H9 (cell line): ENCODE data around the gene FHL2. TPM values are rescaled to one million over a fixed set of nuclear protein-coding genes. Genes with fewer than 3 reads are reported as not detected.

ENCODE experiments used
- DNase-seq: peaks from one replicate; pipeline ENCODE4 v3.0.0-alpha.2; 2017
- H2AFZ ChIP-seq: one replicate; pipeline ENCODE4 v1.6.1; 2013; ENCODE audit warnings: mild to moderate bottlenecking, low read length, control low read depth, moderate library complexity
- H2AK5ac ChIP-seq: 2 replicates; pipeline ENCODE4 v1.6.1; 2013; ENCODE audit warnings: low read length, control low read depth, mixed read lengths; ENCODE audit not compliant: insufficient read length
- H2BK120ac ChIP-seq: one replicate; pipeline ENCODE4 v1.6.1; 2013; ENCODE audit warnings: low read depth, mild to moderate bottlenecking, low read length, control low read depth, inconsistent platforms; ENCODE audit not compliant: poor library complexity, severe bottlenecking
- H2BK12ac ChIP-seq: 2 replicates; pipeline ENCODE4 v1.6.1; 2013; ENCODE audit warnings: low read length, control low read depth, mixed read lengths, low read depth; ENCODE audit not compliant: insufficient read length
- H2BK15ac ChIP-seq: 2 replicates; pipeline ENCODE4 v1.6.1; 2013; ENCODE audit warnings: low read depth, low read length, control low read depth
- H2BK20ac ChIP-seq: one replicate; pipeline ENCODE4 v1.6.1; 2013; ENCODE audit warnings: low read depth, mild to moderate bottlenecking, low read length, control low read depth, inconsistent platforms; ENCODE audit not compliant: poor library complexity, severe bottlenecking
- H2BK5ac ChIP-seq: 2 replicates; pipeline ENCODE4 v1.6.1; 2013; ENCODE audit warnings: low read length, control low read depth, mixed read lengths; ENCODE audit not compliant: insufficient read length
- H3K14ac ChIP-seq: 2 replicates; pipeline ENCODE4 v1.6.1; 2013; ENCODE audit warnings: low read length, control low read depth; ENCODE audit not compliant: insufficient read depth
- H3K18ac ChIP-seq: 2 replicates; pipeline ENCODE4 v1.6.1; 2013; ENCODE audit warnings: low read depth, mild to moderate bottlenecking, mixed read lengths, low read length, control low read depth; ENCODE audit not compliant: insufficient read length
- H3K23ac ChIP-seq: 2 replicates; pipeline ENCODE4 v1.6.1; 2013; ENCODE audit warnings: low read length, control low read depth, mixed read lengths, low read depth; ENCODE audit not compliant: insufficient read length
- H3K23me2 ChIP-seq: 2 replicates; pipeline ENCODE4 v1.6.1; 2013; ENCODE audit warnings: low read depth, mild to moderate bottlenecking, mixed read lengths, low read length, control low read depth; ENCODE audit not compliant: insufficient read length, poor library complexity, severe bottlenecking
- H3K27ac ChIP-seq: 2 replicates; pipeline ENCODE4 v1.5.1; 2013; ENCODE audit warnings: low read length, control low read depth, mixed read lengths, low read depth; ENCODE audit not compliant: insufficient read length
- H3K27me3 ChIP-seq: 2 replicates; pipeline ENCODE4 v1.6.1; 2013; ENCODE audit warnings: low read length, control low read depth, inconsistent platforms; ENCODE audit not compliant: insufficient read depth
- H3K4ac ChIP-seq: 2 replicates; pipeline ENCODE4 v1.6.1; 2013; ENCODE audit warnings: low read depth, mild to moderate bottlenecking, control low read depth, inconsistent platforms, low read length, moderate library complexity
- H3K4me1 ChIP-seq: 2 replicates; pipeline ENCODE4 v1.6.1; 2013; ENCODE audit warnings: low read length, control low read depth, inconsistent platforms; ENCODE audit not compliant: insufficient read depth
- H3K4me2 ChIP-seq: 2 replicates; pipeline ENCODE4 v1.6.1; 2013; ENCODE audit warnings: low read length, control low read depth, mixed read lengths; ENCODE audit not compliant: insufficient read length, insufficient read depth
- H3K56ac ChIP-seq: 2 replicates; pipeline ENCODE4 v1.6.1; 2013; ENCODE audit warnings: low read depth, mild to moderate bottlenecking, mixed read lengths, low read length, control low read depth; ENCODE audit not compliant: insufficient read length
- H3K79me1 ChIP-seq: 2 replicates; pipeline ENCODE4 v1.6.1; 2013; ENCODE audit warnings: low read depth, mild to moderate bottlenecking, moderate library complexity, low read length, control low read depth, inconsistent platforms; ENCODE audit not compliant: insufficient read depth, poor library complexity, severe bottlenecking
- H3K79me2 ChIP-seq: 2 replicates; pipeline ENCODE4 v1.6.1; 2013; ENCODE audit warnings: low read length, control low read depth, inconsistent platforms; ENCODE audit not compliant: insufficient read depth
- H3K9ac ChIP-seq: 2 replicates; pipeline ENCODE4 v1.6.1; 2013; ENCODE audit warnings: low read length, control low read depth, mixed read lengths; ENCODE audit not compliant: insufficient read length; ENCODE audit errors: extremely low read depth
- H3K9me3 ChIP-seq: one replicate; pipeline ENCODE4 v1.6.1; 2013; ENCODE audit warnings: low read depth, low read length, inconsistent platforms; ENCODE audit not compliant: control insufficient read depth
- H3T11ph ChIP-seq: one replicate; pipeline ENCODE4 v1.6.1; 2013; ENCODE audit warnings: mild to moderate bottlenecking, low read length, control low read depth, inconsistent platforms
- H4K20me1 ChIP-seq: one replicate; pipeline ENCODE4 v1.6.1; 2013; ENCODE audit not compliant: control insufficient read depth, insufficient read length, insufficient read depth
- H4K5ac ChIP-seq: 2 replicates; pipeline ENCODE4 v1.6.1; 2013; ENCODE audit warnings: low read depth, mild to moderate bottlenecking, mixed read lengths, low read length, control low read depth; ENCODE audit not compliant: insufficient read length
- H4K8ac ChIP-seq: replicated peaks from 2 replicates; pipeline ENCODE4 v1.6.1; 2013; ENCODE audit warnings: low read length, control low read depth, mixed read lengths, low read depth; ENCODE audit not compliant: insufficient read length
- H4K91ac ChIP-seq: 2 replicates; pipeline ENCODE4 v1.6.1; 2013; ENCODE audit warnings: low read depth, mild to moderate bottlenecking, moderate library complexity, mixed read lengths, low read length, control low read depth; ENCODE audit not compliant: insufficient read length
- H3K27ac Mint-ChIP-seq, 3 experiments: 2 replicates in 2 of 3; 3 replicates in 1 of 3; pipeline ENCODE4 v1.8.0; 2020 to 2021; ENCODE audit warnings: mixed read lengths in 3 of 3, mild to moderate bottlenecking in 1 of 3, moderate library complexity in 1 of 3
- H3K27me3 Mint-ChIP-seq: 2 replicates; pipeline ENCODE4 v1.8.0; 2021; ENCODE audit warnings: low read depth, mild to moderate bottlenecking, moderate library complexity, mixed read lengths
- H3K36me3 Mint-ChIP-seq, 3 experiments: 2 replicates in 2 of 3; 3 replicates in 1 of 3; pipeline ENCODE4 v1.8.0; 2020 to 2021; ENCODE audit warnings: low read depth in 3 of 3, mixed read lengths in 3 of 3; ENCODE audit not compliant: insufficient read depth in 1 of 3
- H3K4me1 Mint-ChIP-seq, 2 experiments: 2 replicates each; pipeline ENCODE4 v1.8.0; 2020; ENCODE audit warnings: mixed read lengths in 2 of 2
- H3K4me3 Mint-ChIP-seq, 2 experiments: 2 replicates in 1 of 2; 3 replicates in 1 of 2; pipeline ENCODE4 v1.8.0; 2020 to 2021; ENCODE audit warnings: mild to moderate bottlenecking in 2 of 2, mixed read lengths in 2 of 2, moderate library complexity in 1 of 2
- H3K9me3 Mint-ChIP-seq, 2 experiments: 2 replicates in 1 of 2; 3 replicates in 1 of 2; pipeline ENCODE4 v1.8.0; 2020; ENCODE audit warnings: mild to moderate bottlenecking in 2 of 2, mixed read lengths in 2 of 2, moderate library complexity in 1 of 2
- WGBS: extraction: QIAGEN DNeasy Blood & Tissue Kit; methylation state at CpG from one replicate; pipeline ENCODE4 v1.1.7; 2013; ENCODE audit warnings: missing lambda C conversion rate, low lambda C conversion rate, mixed read lengths; ENCODE audit not compliant: insufficient read length; ENCODE audit errors: extremely low coverage; 5-methylcytosine and 5-hydroxymethylcytosine counted together
- total RNA-seq: library from RNA; stranded (reverse); gene quantifications from 2 replicates; pipeline ENCODE4 v1.2.1, GENCODE V29; 2021
- TF ChIP-seq, protein P1 (sequence below): fragments of 200-600 bp; sonication (generic); conservative IDR thresholded peaks from 3 replicates; pipeline ENCODE4 v1.8.0; 2021; ENCODE audit warnings: antibody characterized with exemption, mild to moderate bottlenecking

Gene FHL2
- total RNA-seq, 1 experiment from 2014 or later: 34.9 TPM

GRCh38 chr2:105442056-105442455 lies 43.2 kb upstream of the FHL2 start:
- H3K27ac Mint-ChIP-seq: no peak overlapping the region; a peak in 1 of 7 replicates
- no peaks in the 10 kb centered on the region for H3K36me3 Mint-ChIP-seq
- Histone ChIP-seq H2BK120ac (no peak overlapping the region), H2AFZ (no peak overlapping the region), H3K4me2 (no peak overlapping the region), H2AK5ac (no peak overlapping the region), H3K9ac (no peak overlapping the region), H3T11ph (no peak overlapping the region), H3K4ac (no peak overlapping the region), H3K23ac (no peak overlapping the region), H4K20me1 (no peaks in the 10 kb centered on the region), H3K27ac (no peak overlapping the region), H3K56ac (no peak overlapping the region), H4K5ac (no peak overlapping the region), H3K14ac (no peak overlapping the region), H3K27me3 (no peaks in the 10 kb centered on the region), H4K91ac (no peak overlapping the region), H4K8ac (no peak overlapping the region), H3K23me2 (no peaks in the 10 kb centered on the region), H3K18ac (no peak overlapping the region), H2BK15ac (no peak overlapping the region), H2BK5ac (no peak overlapping the region), H3K79me2 (no peaks in the 10 kb centered on the region), H2BK12ac (no peak overlapping the region), H3K79me1 (no peaks in the 10 kb centered on the region), H2BK20ac (no peak overlapping the region), H3K9me3 (no peaks in the 10 kb centered on the region), H3K4me1 (no peaks in the 10 kb centered on the region; the same call in 1 of the 2 replicates)
- TF ChIP-seq, protein P1, sequence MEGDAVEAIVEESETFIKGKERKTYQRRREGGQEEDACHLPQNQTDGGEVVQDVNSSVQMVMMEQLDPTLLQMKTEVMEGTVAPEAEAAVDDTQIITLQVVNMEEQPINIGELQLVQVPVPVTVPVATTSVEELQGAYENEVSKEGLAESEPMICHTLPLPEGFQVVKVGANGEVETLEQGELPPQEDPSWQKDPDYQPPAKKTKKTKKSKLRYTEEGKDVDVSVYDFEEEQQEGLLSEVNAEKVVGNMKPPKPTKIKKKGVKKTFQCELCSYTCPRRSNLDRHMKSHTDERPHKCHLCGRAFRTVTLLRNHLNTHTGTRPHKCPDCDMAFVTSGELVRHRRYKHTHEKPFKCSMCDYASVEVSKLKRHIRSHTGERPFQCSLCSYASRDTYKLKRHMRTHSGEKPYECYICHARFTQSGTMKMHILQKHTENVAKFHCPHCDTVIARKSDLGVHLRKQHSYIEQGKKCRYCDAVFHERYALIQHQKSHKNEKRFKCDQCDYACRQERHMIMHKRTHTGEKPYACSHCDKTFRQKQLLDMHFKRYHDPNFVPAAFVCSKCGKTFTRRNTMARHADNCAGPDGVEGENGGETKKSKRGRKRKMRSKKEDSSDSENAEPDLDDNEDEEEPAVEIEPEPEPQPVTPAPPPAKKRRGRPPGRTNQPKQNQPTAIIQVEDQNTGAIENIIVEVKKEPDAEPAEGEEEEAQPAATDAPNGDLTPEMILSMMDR: no peak
- DNase-seq: no peak
- H3K27me3 Mint-ChIP-seq: peaks cover 3% of the 10 kb centered on the region
- no CpG with 5 or more reads among the region's 2 CpGs for WGBS
- H3K9me3 Mint-ChIP-seq: no peaks in the 10 kb centered on the region
- peaks cover 40 to 46% of the 10 kb centered on the region in 2 experiments for H3K4me1 Mint-ChIP-seq
- no peak overlapping the region for H3K4me3 Mint-ChIP-seq
